Neural cell (in vitro differentiated cells): ENCODE results near the gene ADAMTS15.

Experiments used
- CTCF ChIP-seq: fragments of 450-650 bp; IDR thresholded peaks from 2 replicates; pipeline ENCODE4 v1.5.1; 2014; ENCODE audit warnings: antibody characterized with exemption, mild to moderate bottlenecking, moderate library complexity; ENCODE audit not compliant: poor library complexity, severe bottlenecking
- EP300 ChIP-seq: fragments of 450-650 bp; conservative IDR thresholded peaks from 2 replicates; pipeline ENCODE4 v1.6.1; 2014; ENCODE audit warnings: antibody characterized with exemption, mild to moderate bottlenecking, moderate library complexity; ENCODE audit not compliant: poor library complexity, severe bottlenecking
- EZH2 ChIP-seq: fragments of 200-600, 300-800 bp; shearing (Covaris generic), sonication (generic); IDR thresholded peaks from 2 replicates; pipeline ENCODE4 v1.6.1; 2014; ENCODE audit warnings: antibody characterized with exemption, low read length, borderline replicate concordance, mild to moderate bottlenecking; ENCODE audit not compliant: insufficient read depth, poor library complexity, severe bottlenecking
- MXI1 ChIP-seq: fragments of 450-650 bp; conservative IDR thresholded peaks from 2 replicates; pipeline ENCODE4 v1.6.1; 2014; ENCODE audit warnings: antibody characterized with exemption, mild to moderate bottlenecking; ENCODE audit not compliant: poor library complexity, severe bottlenecking
- POLR2AphosphoS5 ChIP-seq: IDR thresholded peaks from 2 replicates; pipeline ENCODE4 v1.6.1; 2012
- SMC3 ChIP-seq: fragments of 450-650 bp; conservative IDR thresholded peaks from 2 replicates; pipeline ENCODE4 v1.6.1; 2014; ENCODE audit warnings: antibody characterized with exemption, mild to moderate bottlenecking, moderate library complexity; ENCODE audit not compliant: poor library complexity

- TF ChIP-seq CTCF (no peak), POLR2AphosphoS5 (no peak), EP300 (no peak), EZH2 (no peak), MXI1 (no peak), SMC3 (no peak)
Observed at GRCh38 chr11:130414107-130415080, 34.1 kb upstream of the ADAMTS15 start.
